GM18507 (cell line): ENCODE results near the gene TNC.
A peak's percentile ranks its signal among the peaks of the same experiment; 100 is the strongest.

ENCODE experiments used
- DNase-seq: peaks from one replicate; pipeline ENCODE4 v3.0.0; 2011; ENCODE audit warnings: low read depth; ENCODE audit not compliant: insufficient read length; ENCODE audit errors: extremely low spot score
- FAIRE-seq: peaks from 2 replicates; lab custom pipeline; 2011; peaks lifted over from hg19 to GRCh38; lab: Jason Lieb, UNC

Gene TNC

DNA sequence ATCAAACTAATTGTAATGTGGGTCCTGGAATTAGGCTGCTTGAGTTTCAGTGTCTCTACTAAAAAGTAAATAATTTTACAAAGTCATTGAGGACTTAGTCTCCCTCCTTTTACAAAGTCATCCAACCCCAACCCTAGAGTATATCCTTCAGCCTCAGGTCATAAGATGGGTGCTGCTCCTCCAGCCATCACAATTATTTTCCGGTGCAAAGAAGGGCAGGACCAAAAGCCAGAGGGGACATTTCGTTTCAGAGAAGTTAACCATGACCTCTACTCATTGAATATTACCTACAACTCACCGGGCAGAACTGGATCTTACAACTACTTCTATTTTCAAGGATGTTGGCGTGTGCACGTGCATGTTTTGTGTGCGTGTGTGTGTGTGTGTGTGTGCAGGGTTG, 127.1 kb downstream of the TNC start:
- DNase-seq, result no peak
- FAIRE-seq, result no peak

DNA sequence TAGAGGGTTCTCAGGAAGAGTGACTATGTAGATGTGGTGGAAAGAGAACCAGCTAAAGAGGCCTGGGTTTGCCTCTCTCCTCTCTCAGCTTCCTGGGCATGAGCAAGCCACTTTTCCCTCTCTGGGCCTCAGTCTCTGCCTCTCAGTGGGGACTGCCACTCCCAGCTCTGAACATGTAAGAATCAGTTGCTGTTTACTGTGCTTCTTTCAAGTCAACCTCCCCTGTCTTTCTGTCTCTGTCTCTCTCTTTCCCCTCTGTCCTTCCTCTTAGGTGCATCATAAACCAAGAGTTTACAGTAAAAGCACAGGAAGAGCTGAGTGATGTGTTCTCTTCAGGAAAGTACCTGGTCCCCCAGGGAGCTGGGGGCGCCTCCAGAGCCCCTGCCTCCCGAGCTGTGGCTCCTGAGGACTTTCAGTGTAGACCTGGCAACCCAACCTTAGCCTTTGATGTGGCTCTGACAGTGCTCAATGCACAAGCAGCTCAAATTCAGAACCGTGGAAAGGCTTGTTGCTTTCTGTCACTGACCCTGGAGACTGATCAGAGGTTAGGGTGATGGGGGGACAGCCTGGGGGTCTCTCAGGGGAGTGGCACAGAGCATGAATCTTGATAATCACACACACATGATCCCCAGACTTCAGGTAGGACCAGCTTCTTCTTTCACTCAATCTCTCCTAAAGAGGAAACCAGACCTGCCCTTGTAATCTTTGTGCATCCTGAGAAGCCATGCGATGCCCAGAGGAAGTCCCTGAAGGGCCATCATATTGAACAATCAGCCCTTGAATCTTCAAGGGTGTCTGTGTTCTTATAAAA, 128.2 kb downstream of the TNC start:
- FAIRE-seq (peak; percentile 46), DNase-seq (no peak)

DNA sequence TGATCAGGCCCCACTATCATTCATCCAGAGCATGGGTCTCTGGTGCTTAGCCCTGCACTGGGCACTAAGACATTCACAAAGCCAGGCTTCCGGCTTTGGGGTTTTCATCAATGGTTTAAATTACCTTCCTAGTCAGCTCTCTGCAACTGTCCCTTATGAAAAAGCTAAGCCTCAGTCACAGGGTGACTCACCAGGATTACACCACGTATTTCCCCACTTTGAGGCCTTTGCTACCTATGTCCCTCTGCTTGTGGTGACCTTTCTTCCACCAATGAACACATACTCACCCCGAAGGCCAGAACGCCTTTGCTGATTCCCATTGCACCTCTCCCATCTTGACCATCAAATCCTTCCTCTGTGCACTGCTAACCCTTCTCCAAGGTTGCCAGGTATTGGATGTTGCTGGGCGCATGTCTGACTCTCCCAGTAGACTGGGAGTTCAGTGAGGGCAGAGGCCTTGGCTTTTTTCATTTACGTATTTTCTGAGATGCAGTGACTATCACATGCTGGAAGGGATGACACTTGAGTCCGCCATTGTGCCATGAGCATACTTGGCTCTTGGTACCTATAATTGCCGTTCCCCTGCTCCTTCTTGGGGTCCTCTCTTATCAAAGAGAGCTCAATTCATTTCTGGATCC, 128.9 kb downstream of the TNC start:
- FAIRE-seq (no peak), DNase-seq (no peak)

DNA sequence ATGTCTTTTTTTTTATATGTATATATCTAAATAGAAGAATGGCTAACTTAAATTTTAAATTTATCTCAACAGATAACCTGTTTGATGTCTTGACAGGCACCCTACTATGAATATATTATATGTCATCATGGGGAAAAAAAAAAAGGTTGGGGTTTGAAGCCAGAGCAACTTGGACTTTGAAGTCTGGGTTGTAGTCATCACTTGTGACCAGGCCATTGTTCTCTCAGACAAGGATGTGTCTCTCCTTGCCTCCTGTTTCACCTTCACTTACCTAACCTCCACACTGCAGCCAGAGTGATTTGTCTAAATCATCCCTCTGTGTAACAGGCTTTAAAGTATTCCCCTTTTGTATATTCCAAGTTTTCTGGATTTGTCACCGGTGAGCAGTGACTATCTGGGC, 130.8 kb downstream of the TNC start:
- FAIRE-seq, result no peak
- DNase-seq, result no peak

DNA sequence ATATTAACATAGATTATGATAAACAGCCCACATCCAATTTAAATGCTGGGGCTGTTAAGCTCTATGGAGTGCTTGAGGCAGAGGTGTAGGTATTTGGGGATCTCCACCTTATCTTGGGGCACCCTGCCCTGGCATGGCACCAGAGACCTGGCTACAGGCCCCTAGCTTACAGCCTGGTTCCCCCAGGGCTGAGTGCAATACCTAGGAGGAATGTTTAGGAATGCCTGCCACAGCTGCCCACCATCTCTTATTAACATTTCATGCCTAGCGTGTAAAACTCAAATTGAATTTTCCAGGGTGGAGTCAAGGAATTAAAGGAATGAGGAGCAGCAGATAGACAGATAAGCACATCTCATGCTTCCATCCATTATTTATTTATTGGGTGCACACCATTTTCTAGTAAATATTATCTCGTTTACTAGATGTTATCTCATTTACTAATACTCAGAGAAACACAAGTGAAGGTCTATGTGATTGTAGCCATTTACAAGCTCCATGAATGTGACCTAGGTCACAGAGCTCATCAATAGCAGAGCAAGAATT, 131.9 kb downstream of the TNC start:
- FAIRE-seq (no peak), DNase-seq (no peak)

DNA sequence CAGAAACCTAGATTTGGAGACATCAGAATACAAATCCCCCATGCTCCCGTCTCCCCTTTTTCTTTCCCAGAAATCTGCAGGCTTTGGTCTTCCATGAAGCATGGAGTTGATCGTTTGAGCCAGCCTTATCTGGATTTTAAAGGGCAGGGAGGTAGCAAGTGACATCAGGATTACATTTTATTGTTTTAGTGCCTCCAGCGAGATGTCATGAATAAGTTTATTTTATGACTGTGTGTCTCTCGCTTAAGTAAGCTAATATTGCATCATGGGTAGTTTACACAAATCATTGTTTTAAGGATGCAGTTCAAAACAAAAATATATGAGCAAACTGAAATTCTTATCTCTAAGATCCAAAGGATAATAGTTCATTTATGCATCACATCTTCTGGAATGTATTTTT, 136.9 kb downstream of the TNC start:
- DNase-seq (no peak), FAIRE-seq (no peak)

DNA sequence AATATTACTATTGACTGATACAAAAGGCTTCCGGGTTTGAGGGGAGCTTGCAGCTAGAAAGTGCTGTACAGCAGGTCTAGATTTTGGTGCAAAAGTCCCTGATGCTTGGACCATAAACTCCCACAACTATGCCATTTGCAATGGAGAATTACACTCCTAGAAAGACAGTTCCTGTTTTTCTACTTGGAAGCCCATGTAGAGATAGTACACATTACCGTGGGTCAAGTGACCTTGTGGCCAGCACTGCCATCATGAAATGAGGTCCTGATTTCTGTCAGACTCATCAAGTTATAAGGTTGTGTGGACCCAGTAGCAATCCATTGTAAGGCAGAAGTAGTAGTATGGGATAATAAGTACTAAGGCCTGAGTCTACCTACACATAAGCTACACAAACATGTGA, 144.7 kb downstream of the TNC start:
- FAIRE-seq (no peak), DNase-seq (no peak)

DNA sequence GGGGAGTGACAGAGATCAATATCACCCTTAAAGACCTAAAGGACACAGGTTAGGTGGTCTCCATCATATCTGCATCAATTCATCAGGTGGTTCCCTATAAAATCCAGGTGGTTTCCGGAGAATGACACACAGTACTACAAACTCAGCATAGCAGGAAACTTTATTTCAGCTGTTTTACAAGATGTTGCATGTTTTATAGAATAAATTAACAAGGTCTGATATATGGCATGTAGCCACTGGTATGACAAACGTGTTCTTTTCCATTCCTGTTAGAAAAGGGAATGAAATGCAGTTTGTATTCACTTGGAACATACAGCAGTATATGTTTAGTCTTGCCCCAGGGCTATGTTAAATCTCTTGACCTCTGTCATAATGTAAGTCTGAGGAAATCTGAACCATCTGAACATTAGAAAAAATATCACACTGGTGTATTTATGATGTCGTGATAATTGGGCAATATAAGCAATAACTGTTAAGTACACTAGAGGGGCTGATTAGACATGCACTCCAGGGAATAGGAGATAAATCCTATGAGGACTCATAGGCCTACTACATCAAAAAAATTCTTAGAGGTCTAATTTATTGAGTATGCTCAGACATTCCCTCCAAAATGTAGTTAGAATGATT, 145.3 kb downstream of the TNC start:
- DNase-seq (no peak), FAIRE-seq (no peak)
